ENCODE results near the gene SLC2A11.
"Not testable (repeated sequence)": the region's sequence is repeated elsewhere in the genome, so short reads cannot be mapped to it uniquely, and the experiment has no call there.

SLC2A11 gene

DNA sequence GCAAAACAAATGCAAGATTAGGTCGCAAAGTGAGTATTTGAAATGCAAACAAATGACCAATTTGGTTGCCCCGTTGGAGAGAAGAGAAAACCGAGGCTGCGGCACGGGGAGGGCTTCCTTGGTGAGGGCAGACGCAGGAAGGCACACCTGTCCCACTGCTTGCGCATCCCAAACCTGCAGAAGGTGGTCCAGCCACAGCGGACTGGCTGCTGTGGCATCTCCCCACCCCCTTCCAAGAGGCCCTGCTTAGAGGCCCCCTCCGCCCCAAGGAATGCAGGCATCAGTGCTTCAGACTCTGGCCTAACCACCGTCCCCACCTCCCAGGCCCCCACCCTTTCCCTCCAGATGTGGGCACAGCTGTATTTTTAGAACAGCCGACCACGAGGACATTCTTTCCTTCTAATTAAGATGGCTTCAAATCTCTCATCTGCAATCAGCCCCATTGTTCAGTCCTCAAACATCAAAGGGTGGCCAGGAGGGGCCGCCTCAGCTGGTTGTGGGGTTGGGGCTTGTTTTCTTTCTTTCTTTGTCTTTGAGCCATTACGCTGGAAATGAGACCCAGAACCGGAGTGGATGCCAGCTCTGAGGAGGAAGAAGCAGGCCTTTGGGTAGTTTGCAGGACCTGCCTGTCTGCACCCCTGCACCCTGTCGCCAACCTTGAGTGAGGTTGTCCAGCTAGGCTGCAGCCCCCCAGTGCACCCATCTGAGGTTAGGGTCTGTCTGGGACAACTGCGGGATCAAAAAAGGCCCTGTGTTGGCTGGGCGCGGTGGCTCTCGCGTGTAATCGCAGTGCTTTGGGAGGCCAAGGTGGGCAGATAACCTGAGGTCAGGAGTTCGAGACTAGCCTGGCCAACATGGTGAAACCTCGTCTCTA lies 9.4 kb upstream of the SLC2A11 start:
- no peak for DNase-seq

DNA sequence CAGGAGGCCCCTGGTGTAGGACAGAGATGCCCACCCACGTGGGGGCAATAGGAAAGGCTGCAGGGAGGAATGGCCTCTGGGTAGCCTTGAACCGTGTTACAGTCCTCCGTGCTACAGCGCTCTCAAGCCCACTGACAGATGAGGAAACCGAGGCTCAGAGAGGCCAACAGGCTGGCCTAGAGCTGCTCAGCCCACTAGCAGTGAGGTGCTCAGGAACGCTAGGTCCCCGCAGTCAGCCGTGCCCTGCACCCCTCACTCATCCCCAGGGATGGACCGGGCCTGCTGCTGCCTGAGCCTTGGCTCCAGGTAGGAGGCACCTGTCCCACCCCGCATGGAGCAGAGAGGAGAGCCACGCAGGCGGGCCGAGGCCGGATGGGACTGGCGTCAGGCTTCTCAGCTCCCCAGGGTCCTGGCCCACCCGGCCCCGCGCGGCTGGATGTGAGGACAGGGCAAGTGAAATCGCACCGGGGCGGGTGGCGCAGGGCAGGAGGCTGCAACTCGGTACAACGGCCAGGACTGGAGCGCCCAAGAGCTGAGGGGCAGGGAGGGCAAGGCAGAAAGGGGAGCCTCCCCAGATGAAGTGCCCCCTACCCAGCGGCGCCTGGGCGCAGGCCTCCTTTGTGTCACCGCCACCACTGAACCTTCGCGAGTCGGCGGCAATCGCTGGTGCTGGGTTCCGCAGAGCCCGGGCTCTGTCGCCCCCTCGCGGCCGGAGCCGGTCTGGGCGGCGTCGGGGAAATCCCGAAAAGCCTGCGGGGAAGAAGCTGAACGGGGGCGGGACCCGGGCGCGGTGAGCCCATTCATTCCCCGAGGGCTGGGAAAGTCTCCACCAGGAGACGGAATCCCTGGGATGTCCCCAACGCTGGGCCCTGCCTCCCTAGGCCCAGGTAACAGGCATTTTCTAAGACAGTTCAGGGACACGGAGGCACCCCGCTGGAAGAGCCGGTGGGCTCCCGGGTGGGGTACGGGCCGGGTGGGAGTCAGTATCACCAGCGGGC lies 8.4 kb upstream of the SLC2A11 start:
- peak; percentile 65 for DNase-seq

DNA sequence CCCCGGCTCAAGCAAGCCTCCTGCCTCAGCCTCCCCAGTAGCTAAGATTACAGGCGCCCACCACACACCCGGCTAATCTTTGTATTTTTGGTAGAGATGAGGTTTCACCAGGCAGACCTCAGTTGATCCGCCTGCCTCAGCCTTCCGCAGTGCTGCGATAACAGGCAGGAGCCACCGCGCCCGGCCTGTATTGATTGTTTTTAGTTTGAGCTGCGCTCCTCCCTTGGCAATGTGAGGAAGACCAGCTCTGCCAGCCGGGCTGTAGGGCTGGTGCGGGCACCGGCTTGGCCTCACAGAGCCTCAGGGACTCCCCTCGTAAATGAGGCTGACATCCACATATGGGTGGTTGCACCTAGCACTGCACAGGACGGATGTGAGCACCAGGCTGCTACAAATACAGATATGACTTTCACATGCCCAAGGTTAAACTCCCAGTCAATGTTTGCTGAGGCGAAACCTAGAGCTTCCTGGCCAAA lies 7.5 kb upstream of the SLC2A11 start:
- no peak for DNase-seq

DNA sequence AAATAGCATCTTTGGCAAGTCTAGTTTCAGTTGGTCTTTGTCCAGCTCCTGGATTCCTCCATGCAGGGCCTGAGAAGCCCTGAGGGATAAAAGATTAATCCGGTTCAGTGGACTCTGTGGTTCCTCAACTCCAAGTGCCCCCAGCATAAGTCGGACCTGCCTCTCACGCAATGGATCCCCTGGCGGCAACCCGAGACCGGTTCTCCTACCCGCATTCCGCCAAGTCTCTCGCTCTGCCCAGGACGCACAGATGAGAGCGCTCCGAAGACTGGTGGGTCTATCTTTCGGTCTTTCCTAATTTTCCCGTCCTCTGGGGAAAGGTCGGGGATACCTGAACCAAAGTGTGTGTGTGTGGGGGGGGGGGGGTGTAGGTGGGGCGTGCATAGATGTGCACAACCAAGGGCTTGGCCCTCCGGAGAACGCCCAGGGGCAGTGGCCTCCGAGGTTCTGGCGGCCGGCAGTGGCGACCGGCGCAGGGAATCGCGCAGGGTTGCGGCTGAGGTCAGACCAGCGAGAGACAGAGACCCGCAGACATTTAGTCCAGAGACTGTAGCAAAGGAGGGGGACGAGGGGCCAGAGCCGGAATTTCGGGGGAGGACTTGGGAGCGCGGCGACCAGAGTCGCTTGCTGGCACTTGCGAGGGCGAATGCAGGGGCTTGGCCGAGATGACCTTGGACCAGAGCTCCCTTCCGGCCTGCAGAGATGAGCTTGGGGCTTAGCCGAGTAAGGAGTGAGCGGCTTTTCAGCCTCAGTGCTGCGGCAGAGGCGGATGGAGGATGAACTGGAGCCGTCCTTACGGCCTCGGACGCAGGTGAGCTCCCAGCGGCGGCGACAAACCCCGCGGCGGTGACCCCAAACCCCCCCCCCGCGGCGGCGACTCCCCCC lies 712 bp upstream of the SLC2A11 start:
- DNase-seq, result peak; percentile 42

DNA sequence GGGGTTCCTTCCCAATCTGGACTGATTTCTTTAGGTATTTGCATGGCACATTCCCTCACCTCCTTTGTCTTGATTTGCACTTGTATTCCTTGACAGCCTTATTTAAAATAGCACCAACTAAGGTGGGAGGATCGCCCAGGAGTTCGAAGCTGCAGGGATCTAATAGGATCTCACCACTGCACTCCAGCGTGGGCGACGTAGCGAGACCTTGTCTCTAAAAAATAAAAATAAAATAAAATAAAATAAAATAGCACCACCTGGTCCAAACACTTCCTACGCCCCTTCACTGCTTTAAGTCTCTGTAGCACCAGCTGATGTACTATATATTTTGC lies 775 bp downstream of the SLC2A11 start:
- no peak for DNase-seq

DNA sequence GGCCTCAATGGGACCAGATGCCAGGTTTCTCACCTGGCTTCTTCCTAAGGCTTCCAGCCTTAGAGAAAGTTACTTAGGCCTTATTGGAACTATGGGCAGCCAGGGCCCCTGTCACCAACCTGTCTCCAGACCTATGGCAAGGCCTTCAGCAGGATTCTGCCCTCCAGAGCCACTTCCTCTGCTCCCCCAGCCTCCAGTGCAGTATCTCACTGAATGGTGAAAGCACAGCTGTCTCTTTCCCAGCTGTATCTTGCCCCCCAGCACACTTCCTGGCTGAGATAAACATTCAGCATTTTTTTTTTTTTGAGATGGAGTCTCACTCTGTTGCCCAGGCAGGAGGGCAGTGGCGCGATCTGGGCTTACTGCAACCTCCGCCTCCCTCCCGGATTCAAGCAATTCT lies 1.5 kb downstream of the SLC2A11 start:
- DNase-seq, result no peak

DNA sequence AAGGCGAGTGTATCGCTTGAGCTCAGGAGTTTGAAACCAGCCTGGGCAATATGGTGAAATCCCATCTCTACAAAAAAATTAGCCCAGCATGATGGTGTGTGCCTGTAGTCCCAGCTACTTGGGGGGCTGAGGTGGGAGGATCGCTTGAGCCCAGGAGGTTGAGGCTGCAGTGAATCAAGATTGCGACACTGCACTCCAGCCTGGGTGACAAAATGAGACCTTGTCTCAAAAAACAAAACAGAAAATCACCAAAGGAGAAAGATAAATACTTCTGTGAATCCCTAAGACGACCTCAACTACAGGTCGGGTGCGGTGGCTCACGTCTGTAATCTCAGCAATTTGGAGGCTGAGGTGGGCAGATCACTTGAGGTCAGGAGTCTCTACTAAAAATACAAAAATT lies 2.5 kb downstream of the SLC2A11 start:
- DNase-seq, result not testable (repeated sequence)

DNA sequence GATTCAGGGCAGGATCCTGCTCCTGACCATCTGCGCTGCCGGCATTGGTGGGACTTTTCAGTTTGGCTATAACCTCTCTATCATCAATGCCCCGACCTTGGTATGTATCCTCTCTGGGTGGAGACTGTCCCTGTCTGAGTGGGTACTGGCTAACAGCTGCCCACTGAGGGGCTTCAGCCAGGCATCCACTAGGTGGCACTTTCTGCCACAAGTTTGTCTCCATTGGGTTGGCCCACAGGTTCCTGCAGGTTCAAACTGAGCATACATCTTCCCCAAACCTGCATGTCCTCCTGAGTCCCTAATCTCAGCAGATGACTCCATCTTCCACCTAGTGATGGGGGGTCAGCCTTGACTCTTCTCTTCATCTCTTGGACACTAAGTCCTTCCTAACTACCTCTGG lies 4.4 kb downstream of the SLC2A11 start:
- peak; percentile 66 for DNase-seq

DNA sequence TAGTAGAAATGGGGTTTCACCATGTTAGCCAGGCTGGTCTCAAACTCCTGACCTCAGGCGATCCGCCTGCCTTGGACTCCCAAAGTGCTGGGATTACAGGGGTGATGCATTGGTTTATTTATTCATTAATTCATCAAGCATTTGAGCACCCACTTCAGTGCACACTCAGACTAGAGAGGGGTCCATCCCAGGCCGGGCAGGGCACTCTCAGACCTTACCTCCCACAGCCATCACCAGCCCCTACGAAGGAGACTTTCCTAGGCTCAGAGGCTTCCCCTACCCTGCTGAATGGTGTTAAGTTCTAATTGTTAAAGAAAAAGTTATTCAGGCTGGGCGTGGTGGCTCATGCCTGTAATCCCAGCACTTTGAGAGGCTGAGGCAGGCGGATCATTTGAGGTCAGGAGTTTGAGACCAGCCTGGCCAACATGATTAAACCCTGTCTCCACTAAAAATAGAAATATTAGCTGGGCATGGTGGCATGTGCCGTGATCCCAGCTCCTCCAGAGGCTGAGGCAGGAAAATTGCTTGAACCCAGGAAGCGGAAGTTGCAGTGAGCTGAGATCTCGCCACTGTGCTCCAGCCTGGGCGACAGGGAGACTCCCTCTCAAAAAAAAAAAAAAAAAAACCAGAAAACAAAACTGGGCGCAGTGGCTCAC lies 7.0 kb downstream of the SLC2A11 start:
- DNase-seq, result not testable (repeated sequence)

DNA sequence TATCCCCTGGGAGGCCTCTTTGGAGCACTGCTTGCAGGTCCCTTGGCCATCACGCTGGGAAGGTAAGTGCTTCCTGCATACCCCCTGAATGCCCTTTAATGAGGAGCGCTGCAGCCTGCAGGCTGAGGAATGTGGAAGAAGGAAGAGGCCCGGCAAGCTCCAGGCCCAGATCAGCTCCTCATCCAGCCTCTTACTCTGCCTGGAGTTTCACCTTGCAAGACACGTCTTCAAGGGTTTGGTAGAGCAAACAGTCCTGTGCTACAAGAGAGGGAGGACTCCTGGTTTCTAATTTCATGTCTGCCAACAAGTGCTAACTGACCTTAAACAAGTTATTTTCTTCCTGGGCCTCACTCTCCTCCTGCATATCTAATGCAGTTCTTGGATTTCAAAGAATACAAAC lies 10.9 kb downstream of the SLC2A11 start:
- DNase-seq, result no peak

DNA sequence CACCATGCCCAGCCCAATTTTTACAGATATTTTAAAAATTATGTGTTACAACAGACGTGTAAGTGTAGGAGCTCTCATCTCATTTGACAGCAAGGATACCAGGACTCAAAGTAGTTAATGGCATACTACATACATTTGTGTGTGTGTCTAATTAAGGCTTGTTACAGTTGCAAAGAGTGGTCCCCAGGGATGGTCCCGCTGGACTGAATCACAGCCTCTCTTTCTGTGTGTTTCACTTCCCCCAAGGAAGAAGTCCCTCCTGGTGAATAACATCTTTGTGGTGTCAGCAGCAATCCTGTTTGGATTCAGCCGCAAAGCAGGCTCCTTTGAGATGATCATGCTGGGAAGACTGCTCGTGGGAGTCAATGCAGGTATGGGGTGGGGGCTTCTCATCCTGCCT lies 17.2 kb downstream of the SLC2A11 start:
- no peak for DNase-seq

DNA sequence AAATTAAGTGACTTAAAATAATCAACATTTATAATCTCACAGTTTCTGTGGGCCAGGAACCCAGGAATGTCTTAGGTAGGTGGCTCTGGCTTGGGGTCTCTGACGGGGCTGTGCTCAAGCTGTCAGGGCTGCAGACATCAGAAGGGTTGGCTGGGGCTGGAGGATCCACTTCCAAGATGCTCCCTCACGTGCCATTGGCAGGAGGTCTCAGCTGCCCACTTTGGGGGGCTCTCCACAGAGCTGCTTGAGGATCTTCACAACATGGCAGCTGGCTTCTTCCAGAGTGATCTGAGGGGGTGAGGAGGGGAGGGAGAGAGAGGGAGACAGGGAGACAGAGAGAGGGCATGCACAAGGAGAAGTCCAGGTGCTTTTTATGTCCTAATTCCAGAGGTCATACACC lies 18.1 kb downstream of the SLC2A11 start:
- no peak for DNase-seq

DNA sequence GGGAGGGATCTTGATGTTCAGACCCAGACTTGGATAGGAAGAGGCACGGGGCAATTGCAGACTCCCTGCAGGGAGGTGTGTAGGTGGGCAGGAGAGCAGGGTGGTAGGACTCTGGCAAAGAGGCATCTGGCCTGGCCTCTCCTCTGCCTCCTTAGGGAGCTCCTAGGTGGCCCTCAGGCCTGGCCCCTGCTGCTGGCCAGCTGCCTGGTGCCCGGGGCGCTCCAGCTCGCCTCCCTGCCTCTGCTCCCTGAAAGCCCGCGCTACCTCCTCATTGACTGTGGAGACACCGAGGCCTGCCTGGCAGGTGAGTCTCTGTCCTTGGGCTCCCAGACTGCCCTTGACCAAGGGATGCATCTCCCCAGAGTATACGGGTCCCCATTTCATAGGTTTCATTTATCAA lies 19.9 kb downstream of the SLC2A11 start:
- DNase-seq, result no peak

DNA sequence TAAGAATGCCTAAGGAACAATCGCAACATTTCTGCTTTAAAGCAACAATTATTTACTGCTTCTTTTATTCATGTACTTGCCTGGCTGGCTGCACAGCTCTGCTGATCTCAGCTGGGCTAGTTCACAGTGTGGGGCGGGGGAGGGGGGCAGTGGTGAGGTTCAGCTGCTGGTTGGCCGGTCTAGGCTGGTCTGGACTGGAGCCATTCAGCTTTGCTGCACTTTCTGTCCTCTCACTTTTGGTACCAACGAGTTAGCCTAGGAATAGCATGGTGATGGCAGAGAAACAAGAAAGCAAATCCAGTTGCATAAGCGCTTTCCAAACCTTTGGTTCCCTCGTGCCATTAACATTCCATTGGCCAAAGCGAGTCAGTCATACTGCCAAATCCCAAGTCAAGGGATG lies 20.5 kb downstream of the SLC2A11 start:
- DNase-seq, result no peak

DNA sequence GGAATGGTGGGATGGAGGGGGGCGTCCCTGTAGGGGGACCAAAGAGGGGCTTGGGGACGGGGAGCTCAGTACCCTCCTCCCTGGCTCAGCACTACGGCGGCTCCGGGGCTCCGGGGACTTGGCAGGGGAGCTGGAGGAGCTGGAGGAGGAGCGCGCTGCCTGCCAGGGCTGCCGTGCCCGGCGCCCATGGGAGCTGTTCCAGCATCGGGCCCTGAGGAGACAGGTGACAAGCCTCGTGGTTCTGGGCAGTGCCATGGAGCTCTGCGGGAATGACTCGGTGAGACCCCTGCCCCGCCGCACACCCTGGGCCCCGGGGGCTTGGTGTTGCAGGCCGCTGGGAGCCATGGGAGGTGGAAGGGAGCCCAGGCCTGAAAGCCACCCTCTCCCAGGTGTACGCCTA lies 24.7 kb downstream of the SLC2A11 start:
- no peak for DNase-seq

DNA sequence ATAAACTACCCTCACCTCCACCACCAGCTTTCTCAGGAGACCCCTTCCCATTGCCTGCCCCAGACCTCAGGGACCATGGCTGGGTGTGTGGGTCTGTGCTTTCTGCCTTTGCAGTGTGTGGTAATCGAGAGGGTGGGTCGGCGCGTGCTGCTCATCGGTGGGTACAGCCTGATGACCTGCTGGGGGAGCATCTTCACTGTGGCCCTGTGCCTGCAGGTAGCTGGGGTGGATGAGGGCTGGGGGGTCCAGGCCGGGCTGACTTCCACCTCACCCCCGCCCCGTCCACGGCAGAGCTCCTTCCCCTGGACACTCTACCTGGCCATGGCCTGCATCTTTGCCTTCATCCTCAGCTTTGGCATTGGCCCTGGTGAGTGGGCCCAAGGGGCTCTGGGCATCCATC lies 26.0 kb downstream of the SLC2A11 start:
- no peak for DNase-seq

DNA sequence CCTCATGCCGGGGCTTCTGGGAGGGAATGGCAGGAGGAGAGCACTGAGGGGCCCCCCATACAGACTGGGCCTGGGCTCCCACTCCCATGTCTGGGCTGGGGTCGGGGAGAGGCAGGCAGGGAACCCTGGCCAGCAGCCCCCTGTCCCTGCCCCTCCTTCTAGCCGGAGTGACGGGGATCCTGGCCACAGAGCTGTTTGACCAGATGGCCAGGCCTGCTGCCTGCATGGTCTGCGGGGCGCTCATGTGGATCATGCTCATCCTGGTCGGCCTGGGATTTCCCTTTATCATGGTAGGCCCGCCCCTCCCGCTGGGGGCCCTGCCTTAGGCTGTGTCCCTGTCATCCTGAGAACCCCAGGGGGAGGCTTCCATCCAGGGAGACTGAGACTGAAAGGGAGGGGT lies 26.5 kb downstream of the SLC2A11 start:
- DNase-seq, result no peak

DNA sequence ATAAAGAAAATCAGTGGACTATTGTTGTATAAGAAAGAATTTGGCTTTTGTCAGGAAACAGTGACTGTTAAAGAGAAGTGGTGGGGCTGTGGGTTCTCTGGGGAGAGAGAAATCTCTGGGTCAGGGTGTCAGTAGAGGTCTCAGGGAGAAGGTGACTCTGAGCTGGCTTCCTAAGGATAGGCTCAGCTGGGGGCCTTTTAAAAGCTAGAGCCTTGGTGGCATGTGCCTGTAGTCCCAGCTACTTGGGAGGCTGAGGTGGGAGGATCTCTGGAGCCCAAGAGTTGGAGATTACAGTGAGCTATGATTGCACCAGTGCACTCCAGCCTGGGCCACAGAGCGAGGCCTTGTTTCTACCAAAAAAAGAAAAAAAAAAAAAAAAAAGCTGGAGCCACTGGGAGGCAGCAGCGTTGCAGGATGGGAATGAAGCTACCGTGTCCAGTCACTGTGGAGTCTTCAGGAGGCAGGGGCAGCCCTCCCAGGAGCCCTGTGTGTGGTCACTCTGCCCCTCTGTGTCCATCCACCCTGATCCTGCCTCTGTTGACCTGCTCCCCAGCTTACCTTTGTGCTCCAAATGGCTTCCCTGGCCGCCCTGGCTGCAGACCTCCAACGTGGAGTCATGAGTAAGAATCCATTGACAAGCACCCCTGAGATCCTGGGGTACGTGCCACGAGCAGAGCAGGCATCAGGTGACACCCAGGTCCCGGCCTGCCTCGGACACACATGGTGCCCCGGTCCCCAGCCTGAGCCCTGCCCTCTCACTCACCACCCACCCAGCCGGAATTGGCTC lies 31.1 kb downstream of the SLC2A11 start:
- peak; percentile 45 for DNase-seq

DNA sequence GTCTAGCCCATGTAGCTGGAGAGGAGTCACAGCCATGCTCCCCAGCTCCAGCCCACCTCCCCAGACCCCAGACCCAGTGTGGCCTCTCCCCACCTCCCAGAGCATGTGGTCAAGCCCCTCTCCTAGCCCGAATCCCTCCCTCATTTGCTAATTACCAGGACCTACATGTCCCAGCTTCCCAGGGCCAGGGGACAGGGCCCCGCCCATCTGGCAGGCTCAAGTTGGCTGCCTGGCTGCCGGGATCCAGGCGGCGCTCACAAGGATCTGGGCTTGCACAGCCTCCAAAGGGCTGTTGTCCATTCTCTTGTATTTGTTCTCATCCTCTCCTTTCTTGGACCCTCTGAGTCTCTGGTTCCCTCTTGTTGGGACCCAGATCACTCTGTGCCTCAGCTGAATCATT lies 31.9 kb downstream of the SLC2A11 start:
- no peak for DNase-seq

DNA sequence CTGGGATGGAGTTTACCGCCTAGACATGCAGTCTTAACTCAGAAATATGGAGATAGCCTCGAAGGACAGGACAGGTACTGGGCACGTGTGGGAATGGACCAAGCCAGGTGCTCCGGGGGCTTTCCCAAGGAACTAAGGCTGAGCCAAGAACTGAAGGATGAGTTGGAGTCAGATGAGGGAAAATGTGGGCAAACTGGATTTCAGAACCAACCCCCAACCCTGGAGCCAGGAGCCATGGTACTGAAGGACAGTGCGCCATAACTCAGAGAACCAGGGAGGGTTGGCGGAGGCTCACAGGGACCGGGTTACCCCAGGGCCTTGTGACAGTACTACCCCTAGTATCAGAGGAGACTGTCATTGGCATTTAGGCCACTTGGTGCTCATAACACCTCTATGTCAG lies 34.1 kb downstream of the SLC2A11 start:
- no peak for DNase-seq

DNA sequence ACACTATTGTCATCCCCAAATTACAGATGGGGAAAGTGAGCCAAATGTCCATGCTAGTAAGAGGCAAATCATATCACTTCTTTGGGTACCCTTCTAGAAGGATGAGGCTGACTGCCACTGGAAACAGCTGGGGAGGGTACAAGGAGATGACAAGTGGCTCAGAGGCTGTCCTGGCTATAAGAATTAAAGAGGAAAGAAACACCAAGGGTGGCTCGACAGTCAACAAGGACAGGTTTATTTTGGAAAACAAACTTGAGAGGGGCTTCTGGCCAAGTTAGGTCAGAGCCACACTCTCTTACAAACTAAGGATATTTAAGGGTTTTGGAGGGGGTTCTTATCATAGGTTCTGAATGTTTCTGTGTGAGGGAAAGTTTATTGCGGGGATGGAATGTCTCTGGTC lies 34.5 kb downstream of the SLC2A11 start:
- DNase-seq, result no peak
